PC-3 (cell line): ENCODE data around the gene LINC01488.

Experiments
- EZH2 ChIP-seq: fragments of 300-600 bp; sonication (generic); IDR thresholded peaks from one replicate; pipeline ENCODE4 v1.6.1; 2017; ENCODE audit warnings: antibody characterized with exemption, mild to moderate bottlenecking, low read length; ENCODE audit not compliant: unreplicated experiment
- TF ChIP-seq, protein P1 (sequence below): fragments of 300-600 bp; sonication (generic); conservative IDR thresholded peaks from 2 replicates; pipeline ENCODE4 v1.5.1; 2017; ENCODE audit warnings: antibody characterized with exemption, low read depth, mild to moderate bottlenecking, low read length

DNA sequence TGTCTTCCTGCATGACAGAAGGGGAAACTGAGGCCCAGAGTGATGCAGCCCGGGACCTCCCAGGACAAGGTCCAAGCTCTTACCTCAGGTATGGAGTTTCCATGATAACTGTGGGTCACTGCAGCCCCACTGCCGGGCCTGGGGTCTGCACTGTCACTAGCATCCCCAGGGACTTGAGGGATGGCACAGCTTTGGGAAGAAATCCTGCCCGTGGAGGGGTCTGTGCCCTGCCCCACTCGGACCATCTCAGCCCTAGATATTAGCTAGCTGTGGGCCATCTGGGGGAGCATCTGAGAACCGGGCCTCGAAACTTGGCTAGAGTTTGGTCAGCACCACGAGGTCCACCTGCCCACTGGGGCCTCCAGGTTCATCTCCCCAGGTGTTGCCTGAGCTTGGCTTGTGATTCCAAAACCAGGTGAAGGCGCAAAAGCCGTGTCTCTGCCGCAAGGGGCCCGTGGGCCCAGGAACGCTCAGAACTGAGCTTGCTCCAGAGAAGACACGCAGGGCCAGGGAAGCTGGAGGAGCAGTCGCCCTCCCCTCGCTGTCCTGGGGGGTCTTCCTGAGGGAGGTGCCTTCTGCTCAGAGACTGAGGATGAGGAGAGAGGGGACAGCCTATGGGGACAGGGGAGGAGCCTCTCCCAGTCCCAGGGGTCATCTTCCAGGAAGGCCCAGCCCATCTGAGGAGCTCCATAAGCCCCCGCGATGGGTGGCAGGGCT, 4.8 kb downstream of the LINC01488 start:
- TF ChIP-seq, protein P1, sequence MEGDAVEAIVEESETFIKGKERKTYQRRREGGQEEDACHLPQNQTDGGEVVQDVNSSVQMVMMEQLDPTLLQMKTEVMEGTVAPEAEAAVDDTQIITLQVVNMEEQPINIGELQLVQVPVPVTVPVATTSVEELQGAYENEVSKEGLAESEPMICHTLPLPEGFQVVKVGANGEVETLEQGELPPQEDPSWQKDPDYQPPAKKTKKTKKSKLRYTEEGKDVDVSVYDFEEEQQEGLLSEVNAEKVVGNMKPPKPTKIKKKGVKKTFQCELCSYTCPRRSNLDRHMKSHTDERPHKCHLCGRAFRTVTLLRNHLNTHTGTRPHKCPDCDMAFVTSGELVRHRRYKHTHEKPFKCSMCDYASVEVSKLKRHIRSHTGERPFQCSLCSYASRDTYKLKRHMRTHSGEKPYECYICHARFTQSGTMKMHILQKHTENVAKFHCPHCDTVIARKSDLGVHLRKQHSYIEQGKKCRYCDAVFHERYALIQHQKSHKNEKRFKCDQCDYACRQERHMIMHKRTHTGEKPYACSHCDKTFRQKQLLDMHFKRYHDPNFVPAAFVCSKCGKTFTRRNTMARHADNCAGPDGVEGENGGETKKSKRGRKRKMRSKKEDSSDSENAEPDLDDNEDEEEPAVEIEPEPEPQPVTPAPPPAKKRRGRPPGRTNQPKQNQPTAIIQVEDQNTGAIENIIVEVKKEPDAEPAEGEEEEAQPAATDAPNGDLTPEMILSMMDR, result no peak
- TF ChIP-seq EZH2, result no peak
